Vein endothelial cell (primary cell): ENCODE results near the gene LY6G5B. TPM values are rescaled to one million over a fixed set of nuclear protein-coding genes. Genes with fewer than 3 reads are reported as not detected.

Source experiments
- total RNA-seq: library from RNA; depleted of rRNA; stranded (reverse); fragments of >200 nt; gene quantifications from 2 replicates; pipeline ENCODE4 v1.2.3, GENCODE V29; 2012

Gene LY6G5B
- 4.2 and 6.1 TPM in 2 replicates for total RNA-seq

DNA sequence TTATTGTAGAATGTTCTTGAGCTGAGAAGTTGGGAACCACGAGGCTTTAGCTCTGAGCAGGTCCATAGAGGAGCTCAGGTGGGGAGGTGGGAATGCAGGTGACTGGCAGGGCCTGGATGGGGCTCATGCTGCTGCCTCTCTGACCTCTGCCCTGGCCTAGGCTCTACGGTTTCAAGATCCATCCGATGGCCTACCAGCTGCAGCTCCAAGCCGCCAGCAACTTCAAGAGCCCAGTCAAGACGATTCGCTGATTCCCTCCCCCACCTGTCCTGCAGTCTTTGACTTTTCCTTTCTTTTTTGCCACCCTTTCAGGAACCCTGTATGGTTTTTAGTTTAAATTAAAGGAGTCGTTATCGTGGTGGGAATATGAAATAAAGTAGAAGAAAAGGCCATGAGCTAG lies at the start of gene LY6G5B:
Gene LY6G5B (plus strand): TSS at position 301 of the 400 bp plus-strand sequence. CDS start 975 bp downstream, outside the sequence.

DNA sequence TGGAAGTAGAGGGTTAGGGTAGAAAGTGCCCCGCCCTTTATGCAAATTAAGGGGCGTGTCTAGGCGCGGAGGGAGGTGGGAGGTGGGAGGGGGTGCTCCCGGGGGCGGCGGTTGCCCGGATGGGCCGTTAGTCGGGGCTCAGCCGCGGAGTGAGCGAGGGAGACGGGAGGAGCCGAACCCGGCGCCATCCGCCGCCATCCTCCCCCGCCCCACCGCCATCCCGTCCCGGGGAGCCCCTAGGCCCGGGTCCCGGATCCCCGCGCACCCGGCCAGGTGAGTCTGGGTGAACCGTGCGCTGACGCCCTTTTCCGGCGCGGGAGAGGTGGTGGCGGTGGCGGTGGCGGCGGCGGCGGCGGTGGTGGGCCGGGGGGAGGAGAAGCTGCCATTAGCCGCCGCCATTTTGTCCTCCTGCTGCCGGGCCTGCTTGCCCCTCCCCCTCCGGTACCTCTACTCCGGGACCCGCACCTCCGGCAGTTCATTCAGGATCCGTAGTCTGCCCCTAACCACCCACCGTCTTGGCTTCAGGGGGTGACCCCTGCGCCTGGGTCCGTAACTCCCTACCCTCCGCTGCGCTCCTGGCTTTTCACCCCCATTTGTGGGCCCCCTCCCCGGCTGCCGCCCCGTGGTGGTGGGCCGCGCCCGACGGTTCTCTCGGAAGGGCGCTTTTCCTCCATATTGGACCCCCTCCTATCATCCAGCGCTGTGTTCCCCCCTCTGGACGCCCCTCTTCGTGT lies 49.0 kb upstream of the LY6G5B start, which contains the start of gene PRRC2A:
Gene PRRC2A (plus strand): TSS at position 130 of the 734 bp plus-strand sequence. CDS start 2,075 bp downstream, outside the sequence.

DNA sequence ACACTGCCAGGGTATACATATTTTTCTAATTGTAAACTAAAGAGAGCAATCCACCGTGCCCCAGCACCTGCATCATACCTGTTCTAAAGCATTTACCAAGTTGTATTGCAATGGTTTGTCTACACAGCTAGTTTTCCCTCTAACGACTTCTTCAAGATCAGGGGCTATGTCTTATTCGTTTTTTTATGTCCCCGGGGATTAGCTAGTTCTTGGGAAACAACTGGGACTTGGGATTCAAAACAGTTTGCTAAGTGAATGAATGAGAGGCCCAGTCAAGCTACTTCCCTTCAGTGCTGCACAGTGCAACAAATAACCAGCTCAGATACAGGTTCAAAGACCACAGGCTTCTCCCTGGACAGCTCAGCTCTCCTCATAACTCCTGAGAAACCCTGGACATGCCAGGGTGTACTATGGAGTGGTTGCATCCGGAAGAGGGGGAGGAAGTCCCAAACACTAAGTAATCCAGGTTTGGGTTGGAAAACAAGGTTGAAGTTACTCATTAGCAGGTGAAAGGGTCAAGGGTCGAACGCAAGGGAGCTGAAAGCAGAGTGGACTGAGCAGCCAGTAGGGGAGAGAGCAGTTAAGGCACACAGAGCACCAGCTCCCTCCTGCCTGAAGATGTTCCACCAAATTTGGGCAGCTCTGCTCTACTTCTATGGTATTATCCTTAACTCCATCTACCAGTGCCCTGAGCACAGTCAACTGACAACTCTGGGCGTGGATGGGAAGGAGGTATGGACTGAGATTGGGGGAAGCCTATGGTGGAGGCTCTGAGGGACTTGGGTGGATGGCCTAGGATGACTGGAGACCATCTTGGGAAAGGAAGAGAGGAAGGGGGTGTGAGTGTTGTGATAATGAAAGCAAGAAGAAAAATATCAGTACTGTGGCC lies 14.2 kb upstream of the LY6G5B start, which contains the start of gene APOM:
Gene APOM (plus strand): TSS at position 546 of the 889 bp plus-strand sequence. CDS start 73 bp downstream, at position 619.

DNA sequence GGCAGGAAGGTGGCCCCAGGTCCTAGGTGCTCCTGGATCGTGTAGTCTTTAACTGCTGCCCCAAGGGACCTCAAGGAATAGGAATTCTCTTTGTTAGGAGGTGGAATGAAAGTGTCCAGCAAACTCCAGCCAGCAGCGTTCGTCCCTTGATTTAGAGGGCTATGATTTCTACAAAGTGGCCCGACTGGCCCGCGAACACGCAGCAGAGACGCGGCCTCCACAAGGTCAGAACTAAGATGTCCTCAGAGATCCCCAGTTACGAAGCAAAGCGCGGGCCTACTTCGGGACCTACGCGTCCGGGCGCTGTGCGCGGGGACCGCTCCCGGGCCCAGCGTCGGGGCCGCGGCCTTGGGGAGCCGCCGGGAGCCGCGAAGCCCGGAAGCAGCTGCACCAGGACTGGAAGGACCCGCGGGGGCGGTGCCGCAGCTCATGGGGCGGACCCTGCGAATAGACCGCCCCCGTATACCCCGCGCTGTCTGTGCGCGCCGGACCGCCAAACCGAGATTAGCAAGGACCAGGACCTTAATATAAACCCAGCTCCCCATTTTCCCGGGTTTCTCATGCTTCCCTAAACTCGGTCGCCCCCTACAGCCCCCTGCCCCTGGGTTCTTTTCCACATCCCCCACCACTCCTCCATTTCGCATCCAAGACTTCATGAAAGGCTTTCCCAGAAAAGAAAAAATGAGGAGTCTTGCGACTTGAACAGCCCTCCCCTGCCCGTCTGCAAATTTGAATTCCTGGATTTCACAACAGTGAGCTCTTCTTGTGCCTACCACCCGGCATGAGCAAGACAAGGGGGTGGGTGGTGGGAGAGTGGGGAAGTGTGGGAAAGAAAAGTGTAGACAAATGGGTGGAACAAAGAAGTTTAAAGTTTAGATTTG lies 9.2 kb upstream of the LY6G5B start, which contains the start of gene C6orf47:
Gene C6orf47 (minus strand): TSS at position 398 of the 881 bp plus-strand sequence. CDS start 831 bp downstream, outside the sequence.

DNA sequence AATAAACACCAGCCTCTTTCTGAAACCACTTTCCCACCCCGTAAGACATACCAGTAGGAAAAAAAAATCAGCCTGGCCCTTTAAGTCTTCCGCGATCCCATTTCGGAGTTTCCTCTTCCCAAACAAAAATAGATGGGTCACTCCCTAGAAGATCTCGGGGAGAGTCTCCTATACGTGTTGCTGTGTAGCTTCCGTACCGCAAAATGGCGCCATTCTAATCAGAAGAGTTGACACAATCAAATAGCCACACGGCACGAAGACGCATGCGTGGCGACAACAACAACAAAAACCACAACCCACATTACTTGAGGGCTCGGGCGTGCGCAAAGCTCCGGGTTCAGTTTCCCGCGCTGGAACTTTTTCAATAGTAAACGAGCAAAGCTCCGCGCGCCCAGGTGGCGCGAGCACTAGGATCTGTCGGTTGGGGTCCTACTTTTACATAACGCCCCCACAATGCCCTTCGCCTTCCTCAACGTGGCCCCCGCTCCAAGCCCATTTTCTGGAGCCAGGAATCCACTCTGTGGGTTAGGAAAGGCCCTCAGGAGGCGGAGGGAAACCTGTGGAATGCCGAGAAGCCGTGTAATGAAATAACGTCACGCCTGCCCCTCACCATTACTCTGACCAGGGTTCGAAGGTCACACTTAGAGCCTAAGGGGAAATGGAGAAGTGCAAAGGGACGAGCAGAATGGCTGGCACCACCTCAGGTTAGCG lies 4.8 kb upstream of the LY6G5B start, which contains the start of gene GPANK1:
Gene GPANK1 (minus strand): TSS at position 208 of the 711 bp plus-strand sequence. CDS start 519 bp downstream, outside the sequence.

DNA sequence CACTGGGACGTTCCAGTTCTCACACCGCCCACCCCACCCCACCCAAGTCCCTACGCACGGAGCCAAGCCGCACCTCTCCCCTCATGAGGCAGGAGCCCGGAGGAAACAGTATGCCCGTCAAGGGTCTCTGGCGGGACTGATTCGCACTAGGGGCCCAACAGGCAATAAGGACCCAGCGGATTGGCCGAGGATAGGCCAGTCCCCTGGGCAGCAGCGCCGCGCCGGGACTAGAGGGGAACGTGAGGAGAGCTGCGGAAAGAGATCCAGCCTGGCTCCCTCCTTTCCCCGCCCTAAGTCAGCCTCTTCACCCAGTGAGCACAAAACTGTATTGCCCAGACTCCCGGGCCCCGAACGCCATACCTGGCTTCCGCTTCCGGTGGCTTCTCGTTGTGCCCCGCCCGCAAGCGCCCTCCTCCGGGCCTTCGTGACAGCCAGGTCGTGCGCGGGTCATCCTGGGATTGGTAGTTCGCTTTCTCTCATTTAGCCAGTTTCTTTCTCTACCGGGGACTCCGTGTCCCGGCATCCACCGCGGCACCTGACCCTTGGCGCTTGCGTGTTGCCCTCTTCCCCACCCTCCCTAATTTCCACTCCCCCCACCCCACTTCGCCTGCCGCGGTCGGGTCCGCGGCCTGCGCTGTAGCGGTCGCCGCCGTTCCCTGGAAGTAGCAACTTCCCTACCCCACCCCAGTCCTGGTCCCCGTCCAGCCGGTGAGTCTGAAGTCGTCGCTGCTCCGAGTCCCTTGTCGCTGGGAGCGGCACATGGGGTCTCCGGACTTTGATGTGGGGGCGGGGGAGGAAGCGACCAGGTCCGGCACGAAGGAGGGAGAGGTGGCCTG lies 4.1 kb upstream of the LY6G5B start, which contains the start of gene CSNK2B:
Gene CSNK2B (plus strand): TSS at position 580 of the 836 bp plus-strand sequence. CDS start 752 bp downstream, outside the sequence.

GRCh38 chr6:31680226-31681134 lies 10.7 kb downstream of the LY6G5B start, which contains the start of gene LY6G5C:
Gene LY6G5C, minus strand, starts transcription at chr6:31681067. Its CDS starts 694 bp downstream, at chr6:31680373.

DNA sequence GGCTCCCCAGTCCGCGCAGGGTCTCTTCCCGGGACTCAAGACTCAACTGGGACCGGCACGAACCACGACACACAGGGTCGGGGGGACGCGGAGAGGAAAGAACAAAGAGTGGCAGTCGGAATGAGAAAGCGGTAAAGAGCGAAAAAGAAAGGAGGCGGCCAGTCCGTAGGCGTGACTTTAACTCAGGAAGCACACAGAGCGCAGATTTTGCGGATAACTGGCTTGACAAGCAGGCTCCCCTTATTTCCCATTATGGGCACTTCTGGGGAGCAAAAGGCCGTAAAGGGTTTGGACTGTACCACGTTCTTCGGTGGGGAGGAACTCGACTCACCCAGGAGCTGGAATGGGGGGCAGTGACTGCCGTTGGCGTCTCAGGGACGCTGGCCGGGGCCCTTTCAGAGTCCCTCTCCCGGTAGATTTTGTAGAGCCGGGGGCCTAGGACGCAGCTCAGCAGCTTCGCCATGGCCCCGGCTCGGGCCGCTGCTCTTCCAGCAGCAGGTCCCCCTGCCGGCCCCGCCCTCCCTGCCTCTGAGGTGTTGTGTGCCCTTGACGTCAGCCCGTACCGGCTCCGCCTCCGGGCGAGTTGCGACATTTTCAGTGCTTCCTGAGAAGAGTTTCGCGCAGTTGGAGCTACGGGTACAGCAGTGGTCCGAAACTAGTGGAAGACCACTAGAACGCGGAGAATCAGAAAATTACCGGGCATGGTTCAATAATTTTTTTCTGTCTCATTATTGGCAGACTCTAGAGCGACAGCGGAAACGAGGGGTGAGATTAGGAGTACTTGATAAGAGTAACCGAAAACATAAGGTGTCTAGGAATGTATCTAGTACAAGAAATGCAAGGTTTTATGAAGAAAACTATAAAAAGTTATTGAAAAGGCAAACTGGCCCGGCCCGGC lies 33.3 kb downstream of the LY6G5B start, which contains the start of gene ABHD16A:
Gene ABHD16A (minus strand): TSS at position 506 of the 898 bp plus-strand sequence. CDS start 43 bp downstream, at position 463.

GRCh38 chr6:31706599-31706998 lies 36.8 kb downstream of the LY6G5B start, which contains the start of gene LY6G6F:
Gene LY6G6F, plus strand, starts transcription at chr6:31706866. Its CDS starts 41 bp downstream, at chr6:31706907.

GRCh38 chr6:31715022-31715958 lies 45.5 kb downstream of the LY6G5B start, which contains the start of gene LY6G6D:
Gene LY6G6D, plus strand, starts transcription at chr6:31715348. Its CDS starts 8 bp downstream, at chr6:31715356.

DNA sequence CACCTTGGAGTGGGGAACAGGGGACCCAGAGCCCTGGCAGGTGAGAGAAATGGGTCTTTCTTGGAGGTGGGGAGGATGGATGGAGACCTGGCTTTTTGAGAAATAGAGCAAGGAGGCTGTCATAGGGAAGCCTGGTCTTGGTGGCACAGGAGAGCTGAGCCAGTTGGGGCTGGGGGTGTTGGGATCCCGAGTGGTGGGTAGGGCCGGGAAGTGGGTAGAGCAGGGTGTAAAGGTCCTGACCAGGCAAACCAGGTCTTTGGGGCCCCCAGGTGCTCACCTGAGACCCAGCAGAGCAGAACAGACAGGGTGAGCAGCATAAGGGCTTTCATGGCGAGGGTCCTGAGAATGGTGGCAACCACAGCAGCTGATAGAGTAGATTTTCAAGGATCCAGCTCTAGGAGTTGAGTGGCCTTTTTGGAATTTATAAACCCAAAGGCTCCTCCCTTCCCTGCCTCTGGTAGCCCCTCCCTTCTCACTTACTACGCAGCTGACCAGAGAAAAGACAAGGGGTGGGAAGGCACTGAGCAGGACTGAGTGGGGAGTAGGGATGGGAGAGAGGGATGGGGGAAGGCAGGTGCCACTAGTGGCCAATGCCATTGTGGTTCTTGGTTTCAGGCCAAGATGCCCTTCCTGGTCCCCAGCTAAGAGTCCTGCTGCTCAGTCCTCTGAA lies 51.7 kb downstream of the LY6G5B start, which contains the start of gene LY6G6C:
Gene LY6G6C (minus strand): TSS at position 396 of the 670 bp plus-strand sequence. CDS start 67 bp downstream, at position 329.

